HEK293 (cell line): ENCODE measurements around the gene PRODH2.

Source experiments
- CTCF ChIP-seq: fragments of 450-650 bp; formaldehyde crosslinking; IDR thresholded peaks from 2 replicates; pipeline ENCODE4 v1.5.1; 2016; ENCODE audit warnings: missing biosample characterization, missing genetic modification characterization
- ZNF426 ChIP-seq: fragments of 450-650 bp; formaldehyde crosslinking; IDR thresholded peaks from 2 replicates; pipeline ENCODE4 v1.5.1; 2017; ENCODE audit warnings: missing biosample characterization, missing genetic modification characterization, mild to moderate bottlenecking, inconsistent platforms, moderate library complexity
- ZSCAN5A ChIP-seq: fragments of 450-650 bp; formaldehyde crosslinking; IDR thresholded peaks from 2 replicates; pipeline ENCODE4 v1.5.1; 2016; ENCODE audit warnings: missing biosample characterization, missing genetic modification characterization

- TF ChIP-seq ZSCAN5A (tag by site-specific recombination) (no peak), CTCF (tag by site-specific recombination) (no peak), ZNF426 (tag by site-specific recombination) (no peak)
These were observed 11.5 kb upstream of the PRODH2 start for GRCh38 chr19:35824150-35824549.
